Rectal smooth muscle tissue (tissue), 1 donor: Measurements from ENCODE around the gene GABBR2.

ENCODE experiments used
- H3K27ac ChIP-seq: one replicate; pipeline ENCODE4 v1.7.0; 2013; ENCODE audit warnings: low read depth, low read length, inconsistent platforms
- H3K27me3 ChIP-seq: one replicate; pipeline ENCODE4 v1.7.0; 2013; ENCODE audit warnings: low read length; ENCODE audit not compliant: control insufficient read depth, insufficient read depth
- H3K36me3 ChIP-seq: one replicate; pipeline ENCODE4 v1.7.0; 2013; ENCODE audit warnings: low read length; ENCODE audit not compliant: control insufficient read depth, insufficient read depth
- H3K4me1 ChIP-seq: one replicate; pipeline ENCODE4 v1.7.0; 2013; ENCODE audit warnings: low read length; ENCODE audit not compliant: control insufficient read depth, insufficient read depth
- H3K4me3 ChIP-seq: one replicate; pipeline ENCODE4 v1.7.0; 2013; ENCODE audit warnings: low read length
- H3K9ac ChIP-seq: one replicate; pipeline ENCODE4 v1.7.0; 2013; ENCODE audit warnings: low read length

The GABBR2 gene

GRCh38 chr9:98335661-98336060 is 373.1 kb downstream of the GABBR2 start:
- Histone ChIP-seq H3K27ac (no peak overlapping the region), H3K27me3 (no peaks in the 10 kb centered on the region), H3K9ac (no peak overlapping the region), H3K4me1 (no peaks in the 10 kb centered on the region), H3K36me3 (no peaks in the 10 kb centered on the region), H3K4me3 (no peak overlapping the region)

- Histone ChIP-seq H3K27ac (no peak overlapping the region), H3K36me3 (no peaks in the 10 kb centered on the region), H3K4me1 (no peaks in the 10 kb centered on the region), H3K27me3 (no peaks in the 10 kb centered on the region), H3K4me3 (no peak overlapping the region), H3K9ac (no peak overlapping the region)
Observed at GRCh38 chr9:98334796-98335195, 373.9 kb downstream of the GABBR2 start.

GRCh38 chr9:98333703-98334582 is 374.8 kb downstream of the GABBR2 start:
- H3K4me3 ChIP-seq = no peak overlapping the region
- H3K27me3 ChIP-seq = no peaks in the 10 kb centered on the region
- no peaks in the 10 kb centered on the region for H3K36me3 ChIP-seq
- H3K4me1 ChIP-seq = no peaks in the 10 kb centered on the region
- H3K9ac ChIP-seq = no peak overlapping the region
- no peak overlapping the region for H3K27ac ChIP-seq

- H3K4me3 ChIP-seq = no peak overlapping the region
- no peaks in the 10 kb centered on the region for H3K27me3 ChIP-seq
- H3K9ac ChIP-seq = no peak overlapping the region
- no peaks in the 10 kb centered on the region for H3K4me1 ChIP-seq
- no peaks in the 10 kb centered on the region for H3K36me3 ChIP-seq
- no peak overlapping the region for H3K27ac ChIP-seq
Observed at GRCh38 chr9:98332405-98332831, 376.3 kb downstream of the GABBR2 start.

GRCh38 chr9:98331536-98332259 is 377.0 kb downstream of the GABBR2 start:
- H3K36me3 ChIP-seq = no peaks in the 10 kb centered on the region
- no peak overlapping the region for H3K9ac ChIP-seq
- H3K27ac ChIP-seq = no peak overlapping the region
- H3K4me1 ChIP-seq = no peaks in the 10 kb centered on the region
- no peak overlapping the region for H3K4me3 ChIP-seq
- H3K27me3 ChIP-seq = no peaks in the 10 kb centered on the region

- Histone ChIP-seq H3K36me3 (no peaks in the 10 kb centered on the region), H3K9ac (no peak overlapping the region), H3K27ac (no peak overlapping the region), H3K4me1 (no peaks in the 10 kb centered on the region), H3K4me3 (no peak overlapping the region), H3K27me3 (no peaks in the 10 kb centered on the region)
Observed at GRCh38 chr9:98330831-98331230, 377.9 kb downstream of the GABBR2 start.

- no peak overlapping the region for H3K9ac ChIP-seq
- H3K4me1 ChIP-seq = no peaks in the 10 kb centered on the region
- H3K27ac ChIP-seq = no peak overlapping the region
- H3K4me3 ChIP-seq = no peak overlapping the region
- no peaks in the 10 kb centered on the region for H3K36me3 ChIP-seq
- H3K27me3 ChIP-seq = no peaks in the 10 kb centered on the region
Observed at GRCh38 chr9:98329904-98330303, 378.8 kb downstream of the GABBR2 start.

- Histone ChIP-seq H3K27me3 (no peaks in the 10 kb centered on the region), H3K4me3 (no peak overlapping the region), H3K36me3 (no peaks in the 10 kb centered on the region), H3K27ac (no peak overlapping the region), H3K4me1 (no peaks in the 10 kb centered on the region), H3K9ac (no peak overlapping the region)
Observed at GRCh38 chr9:98329281-98329680, 379.5 kb downstream of the GABBR2 start.

GRCh38 chr9:98328770-98329169 is 380.0 kb downstream of the GABBR2 start:
- H3K4me1 ChIP-seq = no peaks in the 10 kb centered on the region
- H3K27ac ChIP-seq = no peak overlapping the region
- no peaks in the 10 kb centered on the region for H3K27me3 ChIP-seq
- H3K36me3 ChIP-seq = no peaks in the 10 kb centered on the region
- H3K4me3 ChIP-seq = no peak overlapping the region
- no peak overlapping the region for H3K9ac ChIP-seq

- H3K36me3 ChIP-seq = no peaks in the 10 kb centered on the region
- no peaks in the 10 kb centered on the region for H3K27me3 ChIP-seq
- no peaks in the 10 kb centered on the region for H3K4me1 ChIP-seq
- H3K9ac ChIP-seq = no peak overlapping the region
- H3K27ac ChIP-seq = no peak overlapping the region
- H3K4me3 ChIP-seq = no peak overlapping the region
Observed at GRCh38 chr9:98328141-98328540, 380.6 kb downstream of the GABBR2 start.

GRCh38 chr9:98327249-98327561 is 381.5 kb downstream of the GABBR2 start:
- H3K4me1 ChIP-seq = no peaks in the 10 kb centered on the region
- H3K36me3 ChIP-seq = no peaks in the 10 kb centered on the region
- no peak overlapping the region for H3K4me3 ChIP-seq
- H3K27ac ChIP-seq = no peak overlapping the region
- H3K27me3 ChIP-seq = no peaks in the 10 kb centered on the region
- H3K9ac ChIP-seq = no peak overlapping the region

GRCh38 chr9:98326459-98327248 is 382.1 kb downstream of the GABBR2 start:
- no peaks in the 10 kb centered on the region for H3K4me1 ChIP-seq
- H3K4me3 ChIP-seq = no peak overlapping the region
- no peaks in the 10 kb centered on the region for H3K36me3 ChIP-seq
- H3K9ac ChIP-seq = no peak overlapping the region
- no peaks in the 10 kb centered on the region for H3K27me3 ChIP-seq
- H3K27ac ChIP-seq = no peak overlapping the region
